Adrenal gland (tissue), 12 donors: ENCODE data around the gene CHST11. TPM values are rescaled to one million over a fixed set of nuclear protein-coding genes. Genes with fewer than 3 reads are reported as not detected.

Experiments
- DNase-seq, 7 donors: peaks; one replicate each; pipeline ENCODE4 v3.0.0-alpha.2; 2019 to 2020
- H3K27ac ChIP-seq, 5 donors: fragments of 200-600 bp; sonication (generic) in 4 of 5; 1 replicate in 3 of 5; 2 replicates in 2 of 5; pipeline versions ENCODE4 v1.5.1 to v1.8.0; 2016 to 2020; ENCODE audit warnings: mild to moderate bottlenecking in 1 of 5
- H3K27me3 ChIP-seq: fragments of 200-600 bp; 2 replicates; pipeline ENCODE4 v1.8.0; 2021
- H3K36me3 ChIP-seq, 2 donors: fragments of 200-600 bp; replicated peaks in 1 of 2; 1 replicate in 1 of 2; 2 replicates in 1 of 2; pipeline versions ENCODE4 v1.5.1 to v1.8.0; 2018 to 2022
- H3K4me1 ChIP-seq, 2 donors: fragments of 200-600 bp; replicated peaks in 1 of 2; 1 replicate in 1 of 2; 2 replicates in 1 of 2; pipeline versions ENCODE4 v1.5.1 to v1.8.0; 2018 to 2021
- H3K4me3 ChIP-seq, 4 donors: fragments of 200-600 bp; sonication (generic) in 3 of 4; one replicate each; pipeline ENCODE4 v1.5.1; 2016 to 2018
- H3K9me3 ChIP-seq, 3 donors: fragments of 200-600 bp; sonication (generic) in 1 of 3; replicated peaks in 1 of 3; 1 replicate in 2 of 3; 2 replicates in 1 of 3; pipeline versions ENCODE4 v1.5.1 to v1.8.0; 2016 to 2021
- CTCF ChIP-seq, 6 experiments: fragments of 450-650 bp in 4 of 6; fragments of 200-600 bp in 2 of 6; sonication (generic) in 1 of 6; IDR thresholded peaks; 1 replicate in 5 of 6; 2 replicates in 1 of 6; pipeline versions ENCODE4 v1.5.1 to v1.8.0; 2016 to 2021; ENCODE audit warnings: antibody characterized with exemption in 6 of 6, mild to moderate bottlenecking in 2 of 6, moderate library complexity in 1 of 6
- POLR2A ChIP-seq, 2 donors: fragments of 450-650 bp; IDR thresholded peaks; one replicate each; pipeline ENCODE4 v1.6.1; 2017; ENCODE audit warnings: antibody characterized with exemption in 2 of 2, mild to moderate bottlenecking in 2 of 2, moderate library complexity in 1 of 2
- WGBS, 4 donors: extraction: QIAGEN DNeasy Blood & Tissue Kit in 2 of 4; methylation state at CpG; one replicate each; pipeline versions ENCODE4 v1.1.5 to v1.1.7; 2013 to 2017; 5-methylcytosine and 5-hydroxymethylcytosine counted together
- intact Hi-C, 2 donors: fragments of 100-400 bp; cut with DNase I; formaldehyde crosslinking; loops; one replicate each; pipeline versions ENCODE4 v1.14.1 to v1.15.0; 2022 to 2023
- polyA plus RNA-seq, 3 donors: library from polyadenylated mRNA; stranded (reverse); fragments of 200-250 nt in 2 of 3; fragments of 350-450 nt in 1 of 3; fragmentation: Illumina TruSeq in 1 of 3; extraction: RNeasy Lipid Tissue Mini Kit (QIAGEN cat#74804) in 1 of 3; gene quantifications; one replicate each; pipeline ENCODE4 v1.2.3, GENCODE V29; 2013 to 2014
- total RNA-seq, 9 donors: library from RNA; depleted of rRNA in 4 of 9; stranded (reverse); fragments of >200 nt in 4 of 9; fragments of 120-200 nt in 1 of 9; fragmentation: NEBNext Ultra II Directional in 1 of 9; extraction: Animal tissue kit (Norgen Biotek cat#: 25700) in 1 of 9; gene quantifications; one replicate each; pipeline versions ENCODE4 v1.1.0 to v1.2.4, GENCODE V29; 2013 to 2023
- donor health status: healthy with polysubstance abuse.
- donor health status: Bipolar disorder and iron deficiency.
- donor health status: DM: yes; HTN: yes; CAD: no.
- donor health status: DM: no; HTN: no; CAD: no.
- donor health status: DM: no; HTN: no; CAD: no.
- donor health status: DM: yes; HTN: yes; CAD: no.

Gene CHST11
- total and polyA plus RNA-seq, 12 donors = 6.2 to 95.1 (median 29.8) TPM

- TF ChIP-seq POLR2A (IDR thresholded peaks at IDR 0.05) (no peak), CTCF (IDR thresholded peaks at IDR 0.05) (no peak)
- intact Hi-C loops = no loop called here
- Histone ChIP-seq H3K36me3 (no peaks in the 10 kb centered on the region), H3K27ac (no peak overlapping the region), H3K4me3 (no peak overlapping the region), H3K9me3 (no peaks in the 10 kb centered on the region), H3K4me1 (peaks cover 0 to 17% of the 10 kb centered on the region in 2 donors), H3K27me3 (no peaks in the 10 kb centered on the region)
- no peak for DNase-seq
- 74 to 79% (median 78%) methylated on average over 10 of the region's 10 CpGs for WGBS, 4 donors
Measured at GRCh38 chr12:104727726-104728465, 271.1 kb downstream of the CHST11 start.

GRCh38 chr12:104729091-104729490 lies 272.3 kb downstream of the CHST11 start:
- Histone ChIP-seq H3K9me3 (no peaks in the 10 kb centered on the region), H3K4me3 (no peak overlapping the region), H3K27me3 (no peaks in the 10 kb centered on the region), H3K36me3 (no peaks in the 10 kb centered on the region), H3K27ac (peak overlapping the region in 1 of 5 donors; percentile 32), H3K4me1 (peaks cover 0 to 17% of the 10 kb centered on the region in 2 donors)
- peak in 1 of 7 donors; percentile 22 for DNase-seq
- 20 to 45% (median 29%) methylated on average over 1 of the region's 1 CpG for WGBS, 4 donors
- no peak for TF ChIP-seq POLR2A (IDR thresholded peaks at IDR 0.05)
- intact Hi-C loops = no loop called here

GRCh38 chr12:104729610-104730446 lies 273.1 kb downstream of the CHST11 start:
- DNase-seq = no peak
- peaks cover 0 to 17% of the 10 kb centered on the region in 2 donors for H3K4me1 ChIP-seq
- H3K36me3 ChIP-seq = no peaks in the 10 kb centered on the region
- H3K9me3 ChIP-seq = no peaks in the 10 kb centered on the region
- H3K27me3 ChIP-seq = no peaks in the 10 kb centered on the region
- H3K27ac ChIP-seq = peak overlapping the region in 1 of 5 donors; percentile 32
- WGBS, 4 donors = 87 to 91% (median 88%) methylated on average over 18 to 19 of the region's 19 CpGs
- TF ChIP-seq POLR2A (IDR thresholded peaks at IDR 0.05) = no peak
- TF ChIP-seq CTCF (IDR thresholded peaks at IDR 0.05) = no peak
- H3K4me3 ChIP-seq = no peak overlapping the region
- intact Hi-C loops = no loop called here

GRCh38 chr12:104730763-104731162 lies 274.0 kb downstream of the CHST11 start:
- Histone ChIP-seq H3K9me3 (no peaks in the 10 kb centered on the region), H3K36me3 (no peaks in the 10 kb centered on the region), H3K4me3 (no peak overlapping the region), H3K4me1 (peaks cover 0 to 17% of the 10 kb centered on the region in 2 donors), H3K27me3 (no peaks in the 10 kb centered on the region), H3K27ac (no peak overlapping the region)
- no peak for TF ChIP-seq CTCF (IDR thresholded peaks at IDR 0.05)
- no peak for TF ChIP-seq POLR2A (IDR thresholded peaks at IDR 0.05)
- DNase-seq = no peak
- intact Hi-C loops = no loop called here
- 77 to 93% (median 87%) methylated on average over 4 of the region's 4 CpGs for WGBS, 4 donors
